Astrocyte of the hippocampus (primary cell): Measurements from ENCODE around the gene VNN1.
A peak's percentile ranks its signal among the peaks of the same experiment; 100 is the strongest.
"Not testable (repeated sequence)": the region's sequence is repeated elsewhere in the genome, so short reads cannot be mapped to it uniquely, and the experiment has no call there.

ENCODE experiments used
- DNase-seq: peaks from one replicate; pipeline ENCODE4 v3.0.0; 2011; ENCODE audit warnings: low read depth, low spot score

The VNN1 gene

GRCh38 chr6:132725947-132726607 lies 12.2 kb upstream of the VNN1 start:
- peak; percentile 1 for DNase-seq

GRCh38 chr6:132725471-132725870 lies 11.6 kb upstream of the VNN1 start:
- no peak for DNase-seq

GRCh38 chr6:132719736-132720448 lies 6.0 kb upstream of the VNN1 start:
- DNase-seq, result no peak

GRCh38 chr6:132715881-132716637 lies 2.2 kb upstream of the VNN1 start:
- no peak for DNase-seq

GRCh38 chr6:132715204-132715603 lies 1.3 kb upstream of the VNN1 start:
- peak; percentile 32 for DNase-seq

- DNase-seq, result no peak
Measured at GRCh38 chr6:132714160-132714559, 305 bp upstream of the VNN1 start.

- DNase-seq, result peak; percentile 15
Measured at GRCh38 chr6:132712366-132712765, 1.5 kb downstream of the VNN1 start.

GRCh38 chr6:132708771-132709170 lies 5.1 kb downstream of the VNN1 start:
- peak; percentile 23 for DNase-seq

GRCh38 chr6:132708002-132708401 lies 5.9 kb downstream of the VNN1 start:
- no peak for DNase-seq

GRCh38 chr6:132706756-132707155 lies 7.1 kb downstream of the VNN1 start:
- DNase-seq, result not testable (repeated sequence)

GRCh38 chr6:132703936-132704335 lies 9.9 kb downstream of the VNN1 start:
- DNase-seq, result no peak

GRCh38 chr6:132698608-132699007 lies 15.2 kb downstream of the VNN1 start:
- DNase-seq, result no peak

GRCh38 chr6:132695773-132696172 lies 18.1 kb downstream of the VNN1 start:
- no peak for DNase-seq

- peak; percentile 70 for DNase-seq
Measured at GRCh38 chr6:132693478-132693877, 20.4 kb downstream of the VNN1 start.

GRCh38 chr6:132690678-132691077 lies 23.2 kb downstream of the VNN1 start:
- DNase-seq, result no peak

GRCh38 chr6:132687306-132687705 lies 26.5 kb downstream of the VNN1 start:
- DNase-seq, result peak; percentile 44

GRCh38 chr6:132686531-132686930 lies 27.3 kb downstream of the VNN1 start:
- no peak for DNase-seq

GRCh38 chr6:132685009-132685408 lies 28.8 kb downstream of the VNN1 start:
- no peak for DNase-seq

- no peak for DNase-seq
Measured at GRCh38 chr6:132684272-132684671, 29.6 kb downstream of the VNN1 start.

GRCh38 chr6:132683543-132683942 lies 30.3 kb downstream of the VNN1 start:
- peak; percentile 12 for DNase-seq

GRCh38 chr6:132679094-132679493 lies 34.8 kb downstream of the VNN1 start:
- DNase-seq, result peak; percentile 12

GRCh38 chr6:132675749-132676148 lies 38.1 kb downstream of the VNN1 start:
- DNase-seq, result no peak

GRCh38 chr6:132675002-132675401 lies 38.9 kb downstream of the VNN1 start:
- DNase-seq, result no peak
